Epithelial cell of esophagus (primary cell): ENCODE data around the gene CEP72.

Experiments used
- DNase-seq: peaks from one replicate; pipeline ENCODE4 v3.0.0; 2010; ENCODE audit warnings: low read depth
- H3K4me3 ChIP-seq: 2 replicates; pipeline ENCODE4 v1.5.1; 2011; ENCODE audit warnings: mild to moderate bottlenecking, low read length, control low read depth
- CTCF ChIP-seq: IDR thresholded peaks from 2 replicates; pipeline ENCODE4 v1.5.1; 2011; ENCODE audit warnings: low read depth, mild to moderate bottlenecking, low read length, control low read depth, inconsistent platforms; ENCODE audit not compliant: insufficient read depth; ENCODE audit errors: missing control alignments

Gene CEP72

GRCh38 chr5:633501-633955 is 21.4 kb downstream of the CEP72 start:
- peak; percentile 21 for DNase-seq
- TF ChIP-seq CTCF = no peak
- H3K4me3 ChIP-seq = no peak overlapping the region

- DNase-seq = no peak
- no peak overlapping the region for H3K4me3 ChIP-seq
- no peak for TF ChIP-seq CTCF
Observed at GRCh38 chr5:634191-634590, 22.1 kb downstream of the CEP72 start.

GRCh38 chr5:635306-636055 is 23.3 kb downstream of the CEP72 start:
- no peak overlapping the region for H3K4me3 ChIP-seq
- no peak for TF ChIP-seq CTCF
- no peak for DNase-seq

GRCh38 chr5:636951-637350 is 24.8 kb downstream of the CEP72 start:
- DNase-seq = no peak
- H3K4me3 ChIP-seq = no peak overlapping the region
- TF ChIP-seq CTCF = no peak

GRCh38 chr5:637581-638450 is 25.7 kb downstream of the CEP72 start:
- no peak for TF ChIP-seq CTCF
- no peak overlapping the region for H3K4me3 ChIP-seq
- DNase-seq = no peak

GRCh38 chr5:638501-639252 is 26.5 kb downstream of the CEP72 start:
- no peak for DNase-seq
- no peak for TF ChIP-seq CTCF
- H3K4me3 ChIP-seq = no peak overlapping the region
